Neuronal stem cell (in vitro differentiated cells): ENCODE results near the gene TMPRSS6.

Experiments used
- DNase-seq: peaks from one replicate; pipeline ENCODE4 v3.0.0-alpha.2; 2013; ENCODE audit warnings: low spot score
- H2AFZ ChIP-seq: one replicate; pipeline ENCODE4 v1.6.1; 2013; ENCODE audit warnings: mild to moderate bottlenecking, low read length, inconsistent platforms
- H2AK5ac ChIP-seq: 2 replicates; pipeline ENCODE4 v1.6.1; 2013; ENCODE audit warnings: low read depth, mild to moderate bottlenecking, inconsistent platforms, low read length, moderate library complexity, mixed read lengths
- H2BK120ac ChIP-seq: 2 replicates; pipeline ENCODE4 v1.6.1; 2013; ENCODE audit warnings: low read depth, mild to moderate bottlenecking, inconsistent platforms, low read length, moderate library complexity, mixed read lengths
- H2BK12ac ChIP-seq: one replicate; pipeline ENCODE4 v1.6.1; 2013; ENCODE audit warnings: low read length, inconsistent platforms
- H2BK15ac ChIP-seq: 2 replicates; pipeline ENCODE4 v1.6.1; 2013; ENCODE audit warnings: mild to moderate bottlenecking, low read length, inconsistent platforms, mixed read lengths
- H2BK5ac ChIP-seq: one replicate; pipeline ENCODE4 v1.6.1; 2013; ENCODE audit warnings: inconsistent platforms, mild to moderate bottlenecking, low read length, moderate library complexity
- H3K14ac ChIP-seq: one replicate; pipeline ENCODE4 v1.6.1; 2013; ENCODE audit warnings: low read length, inconsistent platforms
- H3K18ac ChIP-seq: 2 replicates; pipeline ENCODE4 v1.6.1; 2013; ENCODE audit warnings: low read length, inconsistent platforms
- H3K23ac ChIP-seq: 2 replicates; pipeline ENCODE4 v1.6.1; 2013; ENCODE audit warnings: low read depth, mild to moderate bottlenecking, mixed read lengths, low read length, inconsistent platforms; ENCODE audit not compliant: poor library complexity
- H3K27ac ChIP-seq: replicated peaks from 3 replicates; pipeline ENCODE4 v1.5.1; 2013; ENCODE audit warnings: low read length, inconsistent platforms
- H3K27me3 ChIP-seq, 3 experiments: 2 replicates each; pipeline ENCODE4 v1.6.1; 2013; ENCODE audit warnings: low read length in 3 of 3, mild to moderate bottlenecking in 2 of 3, inconsistent platforms in 1 of 3, low read depth in 1 of 3, mixed read lengths in 1 of 3, moderate library complexity in 1 of 3; ENCODE audit not compliant: control insufficient read depth in 3 of 3, insufficient read depth in 3 of 3
- H3K36me3 ChIP-seq, 2 donors: replicated peaks in 1 of 2; 2 replicates each; pipeline ENCODE4 v1.6.1; 2013; ENCODE audit warnings: low read length in 2 of 2; ENCODE audit not compliant: control insufficient read depth in 2 of 2, insufficient read depth in 2 of 2
- H3K4ac ChIP-seq: 2 replicates; pipeline ENCODE4 v1.6.1; 2013; ENCODE audit warnings: inconsistent platforms, mild to moderate bottlenecking, low read length, moderate library complexity
- H3K4me1 ChIP-seq, 2 donors: 1 replicate in 1 of 2; 2 replicates in 1 of 2; pipeline ENCODE4 v1.6.1; 2013; ENCODE audit warnings: low read length in 2 of 2, low read depth in 1 of 2; ENCODE audit not compliant: control insufficient read depth in 2 of 2, insufficient read depth in 1 of 2
- H3K4me2 ChIP-seq: one replicate; pipeline ENCODE4 v1.6.1; 2013; ENCODE audit warnings: mild to moderate bottlenecking, low read length, inconsistent platforms; ENCODE audit not compliant: insufficient read depth, poor library complexity, severe bottlenecking
- H3K4me3 ChIP-seq, 2 donors: 2 replicates each; pipeline ENCODE4 v1.5.1; 2013; ENCODE audit warnings: low read length in 2 of 2, mild to moderate bottlenecking in 2 of 2, inconsistent platforms in 1 of 2, moderate library complexity in 1 of 2
- H3K79me1 ChIP-seq: one replicate; pipeline ENCODE4 v1.6.1; 2013; ENCODE audit warnings: low read depth, mild to moderate bottlenecking, inconsistent platforms, low read length, moderate library complexity
- H3K9ac ChIP-seq: one replicate; pipeline ENCODE4 v1.6.1; 2013; ENCODE audit warnings: mild to moderate bottlenecking, low read depth, low read length, inconsistent platforms; ENCODE audit not compliant: poor library complexity
- H3K9me3 ChIP-seq, 2 donors: replicated peaks in 1 of 2; 2 replicates each; pipeline versions ENCODE3 to v1.6.1; 2013; ENCODE audit warnings: low read length in 2 of 2, mild to moderate bottlenecking in 2 of 2, inconsistent platforms in 1 of 2, low read depth in 1 of 2, mixed read lengths in 1 of 2, moderate library complexity in 1 of 2; ENCODE audit not compliant: control insufficient read depth in 2 of 2, insufficient read depth in 1 of 2
- H4K8ac ChIP-seq: one replicate; pipeline ENCODE4 v1.6.1; 2013; ENCODE audit warnings: low read depth, mild to moderate bottlenecking, inconsistent platforms, low read length, moderate library complexity
- H4K91ac ChIP-seq: one replicate; pipeline ENCODE4 v1.6.1; 2013; ENCODE audit warnings: low read length, low read depth, mild to moderate bottlenecking, inconsistent platforms; ENCODE audit not compliant: poor library complexity
- WGBS, 2 donors: extraction: QIAGEN DNeasy Blood & Tissue Kit; methylation state at CpG; one replicate each; pipeline ENCODE4 v1.1.7; 2013; ENCODE audit warnings: missing lambda C conversion rate in 2 of 2, mixed read lengths in 1 of 2; ENCODE audit not compliant: insufficient read length in 2 of 2, insufficient replicate concordance in 1 of 2; ENCODE audit errors: extremely low coverage in 2 of 2; 5-methylcytosine and 5-hydroxymethylcytosine counted together

TMPRSS6 gene

DNA sequence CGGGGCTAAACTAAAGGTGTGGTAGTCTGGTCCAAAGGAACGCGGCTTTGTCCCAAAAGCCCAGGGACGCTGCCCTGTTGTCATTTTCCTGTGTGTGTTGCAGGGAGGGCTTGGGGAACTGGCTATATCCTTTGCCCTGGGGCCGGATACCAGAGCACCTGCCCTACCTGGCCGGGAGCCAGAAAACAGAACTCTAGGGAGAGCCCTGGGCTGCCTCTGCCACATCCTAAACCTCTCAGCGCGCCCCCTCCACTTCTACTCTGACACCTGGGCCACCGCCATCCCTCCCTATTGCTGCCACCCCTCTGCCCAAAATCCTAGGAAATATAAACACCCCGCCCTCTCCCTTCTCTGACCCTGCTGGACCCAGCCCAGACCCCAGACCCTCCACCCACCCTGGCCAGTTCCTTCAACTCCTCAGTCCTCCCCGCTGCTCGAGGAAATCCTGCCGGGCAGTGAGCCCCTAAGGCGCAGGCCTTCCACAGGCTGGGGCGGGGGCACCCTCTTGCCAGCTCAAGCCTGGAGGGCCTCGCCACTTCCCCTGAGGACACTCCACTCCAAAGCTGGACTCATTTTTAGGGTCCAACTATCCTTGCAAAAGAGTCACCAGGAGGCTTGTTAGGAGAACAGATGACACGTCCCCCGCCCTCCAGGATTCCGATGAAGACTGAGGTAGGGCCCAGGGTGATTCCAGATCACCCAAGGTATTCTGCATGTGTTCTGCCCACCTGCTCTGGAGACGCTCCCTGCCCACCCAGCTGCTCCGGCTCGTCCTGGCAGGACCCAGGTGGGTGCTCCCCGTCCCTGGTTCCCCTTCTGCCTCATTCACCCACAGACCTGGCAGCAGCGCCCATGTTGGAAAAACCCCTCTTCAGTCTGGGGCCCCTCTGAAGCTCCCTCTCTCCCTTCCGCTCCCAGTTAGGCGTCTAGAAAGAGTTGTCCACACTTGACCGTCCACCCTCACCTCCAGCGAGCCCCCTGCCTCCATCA is 45.8 kb downstream of the TMPRSS6 start:
- no peak overlapping the region for H3K4me3 ChIP-seq
- no peak overlapping the region for H2BK12ac ChIP-seq
- H4K91ac ChIP-seq: no peak overlapping the region
- WGBS, 2 donors: no CpG with 5 or more reads among the region's 28 CpGs
- no peak for DNase-seq
- H3K79me1 ChIP-seq: peaks cover 5% of the 10 kb centered on the region
- H3K4me1 ChIP-seq: peaks cover 0 to 1% of the 10 kb centered on the region in 2 donors
- H3K18ac ChIP-seq: no peak overlapping the region
- H2BK120ac ChIP-seq: no peak overlapping the region
- H3K27ac ChIP-seq: no peak overlapping the region
- H3K36me3 ChIP-seq: peaks cover 21 to 32% of the 10 kb centered on the region in 2 donors
- H3K14ac ChIP-seq: no peak overlapping the region
- H3K9me3 ChIP-seq: no peaks in the 10 kb centered on the region
- H2BK5ac ChIP-seq: peak overlapping the region; percentile 29
- no peak overlapping the region for H3K9ac ChIP-seq
- no peak overlapping the region for H3K4ac ChIP-seq
- H3K4me2 ChIP-seq: no peak overlapping the region
- peaks cover 2 to 13% (median 11%) of the 10 kb centered on the region in 3 experiments for H3K27me3 ChIP-seq
- no peak overlapping the region for H2AFZ ChIP-seq
- H2AK5ac ChIP-seq: no peak overlapping the region
- no peak overlapping the region for H2BK15ac ChIP-seq
- no peak overlapping the region for H3K23ac ChIP-seq
- H4K8ac ChIP-seq: no peak overlapping the region

DNA sequence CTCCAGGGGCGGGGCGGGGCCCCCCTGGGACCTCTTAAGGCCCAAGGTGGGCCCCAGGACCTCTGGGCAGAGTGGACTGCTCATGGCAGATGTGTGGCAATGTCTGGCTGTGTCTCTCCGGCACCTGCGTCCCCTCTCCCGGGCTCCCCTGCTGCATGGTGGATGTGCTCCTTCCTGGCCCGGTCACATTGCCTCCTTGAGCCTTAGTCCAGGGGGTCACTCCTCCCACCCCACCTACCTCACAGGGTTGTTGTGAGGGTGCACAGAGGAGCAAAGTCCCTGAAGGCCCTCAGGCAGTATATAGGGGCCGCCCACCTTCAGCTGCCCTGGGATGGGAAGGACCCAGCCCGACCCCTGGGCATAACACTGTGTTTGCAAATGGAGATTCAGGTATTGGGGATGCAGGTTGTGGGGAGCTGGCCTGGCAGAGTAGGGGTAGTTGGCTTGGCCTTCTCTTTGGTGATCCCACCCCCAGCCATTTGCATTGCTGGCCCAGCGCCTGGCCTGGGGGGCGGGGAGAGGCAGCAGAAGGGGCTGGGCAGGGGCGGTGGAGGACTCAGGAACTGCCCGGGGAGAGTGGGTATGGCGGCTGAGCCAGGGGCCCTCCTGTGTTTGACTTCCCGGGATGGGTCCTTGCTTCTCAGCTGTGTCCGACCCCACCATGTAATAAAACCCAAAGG is 46.7 kb downstream of the TMPRSS6 start:
- H2BK5ac ChIP-seq: no peak overlapping the region
- H3K79me1 ChIP-seq: peaks cover 5% of the 10 kb centered on the region
- H3K23ac ChIP-seq: no peak overlapping the region
- H3K18ac ChIP-seq: peak overlapping the region; percentile 28
- no peaks in the 10 kb centered on the region for H3K4me1 ChIP-seq
- no peak overlapping the region for H3K27ac ChIP-seq
- H3K4ac ChIP-seq: no peak overlapping the region
- no peak overlapping the region for H3K4me2 ChIP-seq
- WGBS, 2 donors: no CpG with 5 or more reads among the region's 15 CpGs
- H2AFZ ChIP-seq: no peak overlapping the region
- H3K9ac ChIP-seq: no peak overlapping the region
- H3K9me3 ChIP-seq: no peaks in the 10 kb centered on the region
- H3K36me3 ChIP-seq: peaks cover 23 to 40% of the 10 kb centered on the region in 2 donors
- H3K4me3 ChIP-seq: no peak overlapping the region
- no peak overlapping the region for H2AK5ac ChIP-seq
- no peak overlapping the region for H2BK12ac ChIP-seq
- H3K27me3 ChIP-seq: peaks cover 0 to 4% (median 3%) of the 10 kb centered on the region in 3 experiments
- H2BK15ac ChIP-seq: no peak overlapping the region
- no peak overlapping the region for H2BK120ac ChIP-seq
- DNase-seq: no peak
- no peak overlapping the region for H4K91ac ChIP-seq
- peak overlapping the region; percentile 21 for H3K14ac ChIP-seq
- no peak overlapping the region for H4K8ac ChIP-seq

DNA sequence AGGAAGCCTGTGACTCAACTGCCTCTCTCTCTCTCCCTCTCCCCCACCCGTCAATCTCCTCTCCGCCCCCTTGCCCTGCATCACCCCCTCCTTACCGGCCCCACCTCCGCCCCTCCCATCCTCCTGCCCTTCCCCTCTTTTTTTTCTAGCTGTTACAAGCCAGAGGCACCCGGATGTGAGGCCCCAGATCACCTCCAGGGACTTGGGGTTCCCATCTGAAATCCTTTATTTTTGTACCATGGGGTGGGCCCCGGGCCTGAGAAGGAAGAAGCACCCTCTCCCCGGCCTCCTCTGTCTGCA is 47.2 kb downstream of the TMPRSS6 start:
- Histone ChIP-seq H3K27me3 (no peaks in the 10 kb centered on the region), H3K18ac (no peak overlapping the region), H2BK5ac (no peak overlapping the region), H3K23ac (no peak overlapping the region), H3K4me3 (no peak overlapping the region), H2BK15ac (no peak overlapping the region), H4K91ac (no peak overlapping the region), H3K4ac (no peak overlapping the region), H2AFZ (no peak overlapping the region), H4K8ac (no peak overlapping the region), H3K36me3 (peaks cover 26 to 46% of the 10 kb centered on the region in 2 donors), H3K27ac (no peak overlapping the region), H3K4me2 (no peak overlapping the region), H2BK12ac (no peak overlapping the region), H3K4me1 (no peaks in the 10 kb centered on the region), H3K79me1 (peaks cover 5% of the 10 kb centered on the region), H3K9ac (no peak overlapping the region), H3K14ac (no peak overlapping the region), H2BK120ac (no peak overlapping the region), H2AK5ac (no peak overlapping the region), H3K9me3 (no peaks in the 10 kb centered on the region)
- DNase-seq: no peak
- WGBS, 2 donors: no CpG with 5 or more reads among the region's 7 CpGs
